GM23248 (cell line): ENCODE data around the gene SLC35F2.

Experiments
- EZH2 ChIP-seq: fragments of 200-600 bp; sonication (generic); IDR thresholded peaks from 2 replicates; pipeline ENCODE4 v1.6.1; 2018; ENCODE audit warnings: antibody characterized with exemption, mild to moderate bottlenecking; ENCODE audit not compliant: insufficient read depth, poor library complexity, severe bottlenecking
- EZH2phosphoT487 ChIP-seq: fragments of 200-600 bp; sonication (generic); IDR thresholded peaks from 2 replicates; pipeline ENCODE4 v1.6.1; 2018; ENCODE audit warnings: antibody characterized with exemption, moderate library complexity, mild to moderate bottlenecking, low read depth; ENCODE audit not compliant: insufficient read depth

DNA sequence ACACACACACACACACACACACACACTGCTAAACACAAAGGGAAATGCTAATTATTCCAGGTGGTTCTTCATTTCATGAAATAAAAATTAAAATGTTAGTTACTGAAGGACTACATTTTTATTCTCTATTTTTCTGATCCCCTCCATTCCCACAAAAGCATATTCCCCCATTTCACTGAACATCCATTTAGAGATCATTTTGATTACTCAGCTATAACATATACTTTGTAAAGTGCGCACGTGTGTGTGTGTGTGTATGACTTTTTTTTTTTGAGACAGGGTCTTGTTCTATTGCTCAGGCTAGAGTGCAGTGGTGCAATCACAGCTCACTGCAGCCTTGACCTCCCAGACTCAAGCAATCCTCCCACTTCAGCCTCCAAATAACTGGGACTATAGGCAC lies 42.6 kb downstream of the SLC35F2 start:
- no peak for TF ChIP-seq EZH2
- TF ChIP-seq EZH2phosphoT487 = no peak
